Measurements from ENCODE around the gene MAPKAPK2. TPM values are rescaled to one million over a fixed set of nuclear protein-coding genes. Genes with fewer than 3 reads are reported as not detected.

MAPKAPK2 gene
- polyA plus RNA-seq, 1 of the 3 experiments (the other 2 are of a cell fraction), result 46.8 TPM

- no peak overlapping the region for H3K9ac ChIP-seq
- H3K4me3 ChIP-seq (ENCODE audit: low read depth in 2 of 2, low read length in 1 of 2), result no peak overlapping the region
- no peaks in the 10 kb centered on the region for H3K9me2 ChIP-seq
- TF ChIP-seq GATA2 (CRISPR knock-in tag; IDR thresholded peaks at IDR 0.05) (peak; percentile 50; the same call in 1 of the 2 replicates), POLR2AphosphoS5 (IDR thresholded peaks at IDR 0.05; ENCODE audit: low read depth, low read length) (no peak)
- no peak overlapping the region for H3K27ac ChIP-seq (ENCODE audit: low read depth in 2 of 2, low read length in 1 of 2)
- H3K4me2 ChIP-seq, result no peak overlapping the region
- no peaks in the 10 kb centered on the region for H3F3A ChIP-seq (replicated peaks; ENCODE audit: insufficient read depth)
- no peak overlapping the region for H2AFZ ChIP-seq (ENCODE audit: low read depth)
- H4K20me1 ChIP-seq (ENCODE audit: insufficient read depth), result no peaks in the 10 kb centered on the region
- no peaks in the 10 kb centered on the region for H3K9me3 ChIP-seq
- ChIA-PET CTCF (interaction anchor here (0.8 to 4.6 kb wide), 17 partner anchors 8 to 238 kb away, joined by 3 to 27 read pairs (median 5); partner anchors contain the start of genes IL10, IL19 and IL20), POLR2A (no interaction called here)
- DNase-seq, result no peak
- no peaks in the 10 kb centered on the region; the same call in 1 of the 2 replicates for H3K27me3 ChIP-seq (ENCODE audit: insufficient read depth)
- 14% methylated on average over 1 of the region's 1 CpG for WGBS (ENCODE audit: low lambda C conversion rate)
- no peaks in the 10 kb centered on the region for H3K79me2 ChIP-seq (ENCODE audit: insufficient read depth)
- H3K4me1 ChIP-seq (ENCODE audit: control insufficient read depth in 1 of 2, insufficient read depth in 2 of 2, low read depth in 1 of 2, low read length in 1 of 2), result peaks cover 0 to 7% of the 10 kb centered on the region in 2 experiments; a peak in 2 of 4 replicates
- no peaks in the 10 kb centered on the region for H3K36me3 ChIP-seq (replicated peaks in 1 of 2; ENCODE audit: control insufficient read depth in 1 of 2, insufficient read depth in 2 of 2, low read length in 1 of 2)
Observed at GRCh38 chr1:206760590-206760989, 75.9 kb downstream of the MAPKAPK2 start.

- H3K27ac ChIP-seq (ENCODE audit: low read depth in 2 of 2, low read length in 1 of 2), result no peak overlapping the region
- H4K20me1 ChIP-seq (ENCODE audit: insufficient read depth), result no peaks in the 10 kb centered on the region
- no peak overlapping the region for H2AFZ ChIP-seq (ENCODE audit: low read depth)
- no peaks in the 10 kb centered on the region; the same call in 1 of the 2 replicates for H3K27me3 ChIP-seq (ENCODE audit: insufficient read depth)
- no peak overlapping the region for H3K9ac ChIP-seq
- ChIA-PET POLR2A (no interaction called here), CTCF (interaction anchor here (0.6 to 4.6 kb wide), 32 partner anchors 9 to 1431 kb away, joined by 3 to 27 read pairs (median 4); partner anchors contain the start of genes IL10, IL19 and IL20)
- no peaks in the 10 kb centered on the region for H3K9me3 ChIP-seq
- H3K4me2 ChIP-seq, result no peak overlapping the region
- peak; percentile 59 for DNase-seq
- peaks cover 0 to 7% of the 10 kb centered on the region in 2 experiments; a peak in 2 of 4 replicates for H3K4me1 ChIP-seq (ENCODE audit: control insufficient read depth in 1 of 2, insufficient read depth in 2 of 2, low read depth in 1 of 2, low read length in 1 of 2)
- no peaks in the 10 kb centered on the region for H3K79me2 ChIP-seq (ENCODE audit: insufficient read depth)
- no peak overlapping the region for H3K4me3 ChIP-seq (ENCODE audit: low read depth in 2 of 2, low read length in 1 of 2)
- 50% methylated on average over 6 of the region's 6 CpGs for WGBS (ENCODE audit: low lambda C conversion rate)
- H3F3A ChIP-seq (replicated peaks; ENCODE audit: insufficient read depth), result no peaks in the 10 kb centered on the region
- no peaks in the 10 kb centered on the region for H3K9me2 ChIP-seq
- no peaks in the 10 kb centered on the region for H3K36me3 ChIP-seq (replicated peaks in 1 of 2; ENCODE audit: control insufficient read depth in 1 of 2, insufficient read depth in 2 of 2, low read length in 1 of 2)
- no peak for TF ChIP-seq RFX5 (IDR thresholded peaks at IDR 0.05; ENCODE audit: low read length)
- no peak for TF ChIP-seq SIN3A (IDR thresholded peaks at IDR 0.05; ENCODE audit: borderline replicate concordance, low read depth, low read length)
- TF ChIP-seq, protein P1, sequence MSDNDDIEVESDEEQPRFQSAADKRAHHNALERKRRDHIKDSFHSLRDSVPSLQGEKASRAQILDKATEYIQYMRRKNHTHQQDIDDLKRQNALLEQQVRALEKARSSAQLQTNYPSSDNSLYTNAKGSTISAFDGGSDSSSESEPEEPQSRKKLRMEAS (IDR thresholded peaks at IDR 0.05; ENCODE audit: low read depth), result no peak
- TF ChIP-seq RAD21 (IDR thresholded peaks at IDR 0.05; ENCODE audit: low read length), result peak; percentile 36; the same call in 1 of the 2 replicates
- TF ChIP-seq TAF1 (IDR thresholded peaks at IDR 0.05; ENCODE audit: borderline replicate concordance, low read depth, low read length), result no peak
- no peak for TF ChIP-seq RXRA (IDR thresholded peaks at IDR 0.05; ENCODE audit: borderline replicate concordance, low read depth)
- no peak for TF ChIP-seq PBX3 (IDR thresholded peaks at IDR 0.05)
- TF ChIP-seq ELF1 (IDR thresholded peaks at IDR 0.05), result no peak
- TF ChIP-seq TEAD4 (IDR thresholded peaks at IDR 0.05; ENCODE audit: borderline replicate concordance, insufficient read depth), result no peak
- no peak for TF ChIP-seq USF2 (IDR thresholded peaks at IDR 0.05; ENCODE audit: borderline replicate concordance, low read depth, low read length)
- TF ChIP-seq MXI1 (IDR thresholded peaks at IDR 0.05; ENCODE audit: low read depth, low read length), result no peak
- TF ChIP-seq EP300 (IDR thresholded peaks at IDR 0.05; ENCODE audit: borderline replicate concordance in 1 of 2, low read depth in 1 of 2, low read length in 1 of 2), result peak in 1 of 2 experiments; percentile 54; a peak in 2 of 4 replicates
- no peak for TF ChIP-seq EZH2phosphoT487 (IDR thresholded peaks at IDR 0.05; ENCODE audit: borderline replicate concordance, low read depth)
- no peak for TF ChIP-seq JUND (IDR thresholded peaks at IDR 0.05)
- TF ChIP-seq, protein P2, sequence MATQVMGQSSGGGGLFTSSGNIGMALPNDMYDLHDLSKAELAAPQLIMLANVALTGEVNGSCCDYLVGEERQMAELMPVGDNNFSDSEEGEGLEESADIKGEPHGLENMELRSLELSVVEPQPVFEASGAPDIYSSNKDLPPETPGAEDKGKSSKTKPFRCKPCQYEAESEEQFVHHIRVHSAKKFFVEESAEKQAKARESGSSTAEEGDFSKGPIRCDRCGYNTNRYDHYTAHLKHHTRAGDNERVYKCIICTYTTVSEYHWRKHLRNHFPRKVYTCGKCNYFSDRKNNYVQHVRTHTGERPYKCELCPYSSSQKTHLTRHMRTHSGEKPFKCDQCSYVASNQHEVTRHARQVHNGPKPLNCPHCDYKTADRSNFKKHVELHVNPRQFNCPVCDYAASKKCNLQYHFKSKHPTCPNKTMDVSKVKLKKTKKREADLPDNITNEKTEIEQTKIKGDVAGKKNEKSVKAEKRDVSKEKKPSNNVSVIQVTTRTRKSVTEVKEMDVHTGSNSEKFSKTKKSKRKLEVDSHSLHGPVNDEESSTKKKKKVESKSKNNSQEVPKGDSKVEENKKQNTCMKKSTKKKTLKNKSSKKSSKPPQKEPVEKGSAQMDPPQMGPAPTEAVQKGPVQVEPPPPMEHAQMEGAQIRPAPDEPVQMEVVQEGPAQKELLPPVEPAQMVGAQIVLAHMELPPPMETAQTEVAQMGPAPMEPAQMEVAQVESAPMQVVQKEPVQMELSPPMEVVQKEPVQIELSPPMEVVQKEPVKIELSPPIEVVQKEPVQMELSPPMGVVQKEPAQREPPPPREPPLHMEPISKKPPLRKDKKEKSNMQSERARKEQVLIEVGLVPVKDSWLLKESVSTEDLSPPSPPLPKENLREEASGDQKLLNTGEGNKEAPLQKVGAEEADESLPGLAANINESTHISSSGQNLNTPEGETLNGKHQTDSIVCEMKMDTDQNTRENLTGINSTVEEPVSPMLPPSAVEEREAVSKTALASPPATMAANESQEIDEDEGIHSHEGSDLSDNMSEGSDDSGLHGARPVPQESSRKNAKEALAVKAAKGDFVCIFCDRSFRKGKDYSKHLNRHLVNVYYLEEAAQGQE (IDR thresholded peaks at IDR 0.05; ENCODE audit: low read depth, low read length), result no peak
- no peak for TF ChIP-seq SMC3 (IDR thresholded peaks at IDR 0.05; ENCODE audit: low read depth, low read length)
- no peak for TF ChIP-seq GABPA (IDR thresholded peaks at IDR 0.05; ENCODE audit: low read depth)
- peak; percentile 32; the same call in 1 of the 2 replicates for TF ChIP-seq CTCF (IDR thresholded peaks at IDR 0.05)
Observed at GRCh38 chr1:206761159-206761768, 76.6 kb downstream of the MAPKAPK2 start.

Measured in SK-N-SH (cell line).